Placental pericyte (primary cell): Measurements from ENCODE around the gene FBXO3. TPM values are rescaled to one million over a fixed set of nuclear protein-coding genes. Genes with fewer than 3 reads are reported as not detected.

Experiments
- total RNA-seq: library from RNA; depleted of rRNA; stranded (reverse); fragments of >200 nt; gene quantifications from 2 replicates; pipeline ENCODE4 v1.2.3, GENCODE V29; 2012

Gene FBXO3
- 16.2 and 36.8 TPM in 2 replicates for total RNA-seq

GRCh38 chr11:33773987-33774735 lies at the start of gene FBXO3:
Gene FBXO3, minus strand, starts transcription at chr11:33774520. Its CDS starts 23 bp downstream, at chr11:33774497.

GRCh38 chr11:33736148-33736812 lies 38.0 kb downstream of the FBXO3 start, which contains the start of gene CD59:
Gene CD59, minus strand, starts transcription at chr11:33736423. Its CDS starts 13,978 bp downstream, at chr11:33722445.

DNA sequence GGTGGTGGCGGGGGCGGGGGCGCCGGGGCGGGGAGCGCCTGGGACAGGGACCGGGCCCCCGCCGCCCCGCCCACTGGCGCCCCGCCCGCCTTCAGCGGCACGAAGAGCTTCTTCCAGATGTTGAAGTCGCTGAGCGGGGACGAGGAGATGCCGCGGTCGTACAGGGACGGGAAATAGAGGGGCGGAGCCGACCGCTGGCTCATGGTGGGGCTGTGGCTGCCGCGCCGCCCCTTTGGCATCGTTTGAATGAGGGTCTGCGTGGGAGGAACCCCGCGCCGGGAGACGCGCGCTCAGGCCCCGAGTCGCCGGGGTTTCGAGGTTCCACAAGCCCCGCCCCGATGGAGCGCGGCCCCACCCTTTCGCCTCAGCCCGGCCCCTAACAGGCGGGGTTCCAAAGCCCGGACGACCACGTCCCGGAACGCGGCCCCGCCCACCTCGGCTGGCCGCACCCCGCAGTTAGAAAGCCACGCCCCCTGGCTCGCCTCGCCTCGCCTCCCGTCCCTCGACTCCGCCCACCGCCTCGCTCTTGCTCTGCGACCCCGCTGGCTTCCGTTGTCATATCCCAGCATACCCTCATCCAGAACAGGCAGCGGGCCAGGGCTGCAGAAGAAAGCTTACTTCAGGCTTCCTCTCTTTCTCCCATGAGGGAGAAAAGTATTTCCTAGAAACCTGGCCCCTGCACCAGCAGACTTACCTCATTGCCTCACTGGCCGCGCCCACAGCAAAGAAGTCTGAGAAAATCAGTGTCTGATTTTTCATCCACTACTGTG lies 73.6 kb downstream of the FBXO3 start, which contains the start of gene C11orf91:
C11orf91 (minus strand) TSS at position 325 of the 770 bp plus-strand sequence; CDS start at position 239, 86 bp downstream.

Other genes starting within 250 kb of the FBXO3 start
- 0.14 TPM in 1 of 2 replicates, not detected in the other for gene C11orf91, start 73.7 kb downstream of the FBXO3 start, total RNA-seq
- gene CD59, start 38.1 kb downstream of the FBXO3 start, total RNA-seq, result 129 and 659 TPM in 2 replicates
- 1.0 TPM in 1 of 2 replicates, not detected in the other for gene LMO2, start 117.6 kb upstream of the FBXO3 start, total RNA-seq